Measurements from ENCODE around the gene LHX8. TPM values are rescaled to one million over a fixed set of nuclear protein-coding genes. Genes with fewer than 3 reads are reported as not detected.

The LHX8 gene
- not detected for total RNA-seq

DNA sequence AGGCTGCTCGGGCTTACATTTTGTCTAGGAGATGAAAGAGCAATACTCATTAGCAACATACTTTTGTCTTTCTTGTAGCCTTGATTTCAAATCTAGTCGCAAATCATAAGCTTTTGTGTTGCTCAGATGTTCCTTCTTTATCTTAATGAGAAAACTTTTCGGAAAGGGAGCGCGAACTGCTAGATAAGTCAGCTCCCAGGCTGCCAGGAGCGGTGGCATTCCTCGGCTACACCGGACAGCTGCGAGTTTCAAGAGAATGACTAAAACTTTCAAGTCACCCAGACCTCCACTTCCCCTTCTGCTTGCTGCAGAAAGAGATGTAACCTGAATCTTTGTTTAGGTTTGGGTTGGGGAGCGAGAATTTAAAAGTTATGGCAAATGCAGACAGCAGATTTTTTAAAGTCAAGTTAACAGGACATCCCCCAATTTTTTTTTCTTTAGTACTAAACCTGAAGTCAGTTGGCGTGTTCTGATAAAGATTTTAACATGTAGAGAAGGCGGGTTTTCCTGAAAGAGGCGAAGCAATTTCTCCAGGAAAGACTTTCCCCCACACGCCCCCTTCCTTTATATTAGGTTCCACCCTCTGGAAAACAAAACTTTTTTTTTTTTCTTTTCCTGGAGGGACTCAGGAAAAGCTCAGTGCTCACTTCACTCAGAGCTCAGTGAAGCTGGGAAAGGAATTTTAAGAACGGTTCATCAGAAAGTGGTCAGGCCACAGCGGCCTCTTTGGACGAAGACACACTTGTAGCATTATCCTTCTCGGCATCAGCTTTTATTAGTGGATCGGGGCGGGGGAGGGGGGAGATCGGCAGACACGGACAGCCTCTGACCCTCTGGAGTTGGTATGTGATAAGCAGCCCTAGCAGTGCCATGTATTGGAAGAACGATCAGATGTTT is at the start of gene LHX8:
Gene LHX8 (plus strand): TSS at position 639 of the 897 bp plus-strand sequence. CDS start 2,227 bp downstream, outside the sequence.
- Histone ChIP-seq H3K27ac (no peak within 1 kb of the TSS), H3K36me3 (no peaks in the 10 kb centered on the region), H3K4me1 (no peaks in the 10 kb centered on the region), H3K4me3 (peak within 1 kb of the TSS; percentile 12 to 41 (median 26)), H3K9me3 (no peaks in the 10 kb centered on the region), H3K27me3 (peaks cover 4 to 96% of the 10 kb centered on the region in 2 donors)
- DNase-seq (ENCODE audit: low spot score in 2 of 2) = no peak
- intact Hi-C loops (cut with DNase I; ENCODE audit: low total_unique reads) = no loop called here
- TF ChIP-seq POLR2AphosphoS5 (IDR thresholded peaks at IDR 0.05) (no peak), POLR2A (IDR thresholded peaks at IDR 0.05) (no peak)
- TF ChIP-seq, protein P1, sequence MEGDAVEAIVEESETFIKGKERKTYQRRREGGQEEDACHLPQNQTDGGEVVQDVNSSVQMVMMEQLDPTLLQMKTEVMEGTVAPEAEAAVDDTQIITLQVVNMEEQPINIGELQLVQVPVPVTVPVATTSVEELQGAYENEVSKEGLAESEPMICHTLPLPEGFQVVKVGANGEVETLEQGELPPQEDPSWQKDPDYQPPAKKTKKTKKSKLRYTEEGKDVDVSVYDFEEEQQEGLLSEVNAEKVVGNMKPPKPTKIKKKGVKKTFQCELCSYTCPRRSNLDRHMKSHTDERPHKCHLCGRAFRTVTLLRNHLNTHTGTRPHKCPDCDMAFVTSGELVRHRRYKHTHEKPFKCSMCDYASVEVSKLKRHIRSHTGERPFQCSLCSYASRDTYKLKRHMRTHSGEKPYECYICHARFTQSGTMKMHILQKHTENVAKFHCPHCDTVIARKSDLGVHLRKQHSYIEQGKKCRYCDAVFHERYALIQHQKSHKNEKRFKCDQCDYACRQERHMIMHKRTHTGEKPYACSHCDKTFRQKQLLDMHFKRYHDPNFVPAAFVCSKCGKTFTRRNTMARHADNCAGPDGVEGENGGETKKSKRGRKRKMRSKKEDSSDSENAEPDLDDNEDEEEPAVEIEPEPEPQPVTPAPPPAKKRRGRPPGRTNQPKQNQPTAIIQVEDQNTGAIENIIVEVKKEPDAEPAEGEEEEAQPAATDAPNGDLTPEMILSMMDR (IDR thresholded peaks at IDR 0.05) = no peak

DNA sequence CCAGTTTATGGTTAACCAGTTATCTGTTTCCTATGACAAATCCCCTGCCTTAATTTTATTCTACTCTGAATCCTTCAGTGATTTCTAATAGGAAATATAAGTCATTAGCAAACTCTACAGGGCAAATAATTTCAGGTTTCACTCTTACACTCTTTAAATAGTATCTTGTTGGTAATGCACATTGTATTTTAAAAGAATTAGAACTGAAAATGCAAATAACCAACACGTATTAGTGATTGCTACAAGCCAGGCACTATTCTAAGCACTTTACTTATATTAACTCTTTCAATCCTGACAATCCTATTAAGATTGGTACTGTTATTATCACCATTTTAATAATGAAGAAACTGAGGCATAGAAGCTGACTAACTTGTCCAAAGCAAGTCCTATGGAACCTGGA is 48.3 kb upstream of the LHX8 start:
- Histone ChIP-seq H3K27ac (no peak overlapping the region), H3K27me3 (no peaks in the 10 kb centered on the region), H3K4me3 (no peak overlapping the region), H3K4me1 (no peaks in the 10 kb centered on the region), H3K9me3 (no peaks in the 10 kb centered on the region), H3K36me3 (no peaks in the 10 kb centered on the region)
- TF ChIP-seq POLR2A (IDR thresholded peaks at IDR 0.05) = no peak
- TF ChIP-seq, protein P1 (IDR thresholded peaks at IDR 0.05) = no peak
- no peak for TF ChIP-seq POLR2AphosphoS5 (IDR thresholded peaks at IDR 0.05)
- DNase-seq (ENCODE audit: low spot score in 2 of 2) = no peak
- intact Hi-C loops (cut with DNase I; ENCODE audit: low total_unique reads) = no loop called here

GRCh38 chr1:75087278-75087677 is 46.9 kb upstream of the LHX8 start:
- no peaks in the 10 kb centered on the region for H3K36me3 ChIP-seq
- intact Hi-C loops (cut with DNase I; ENCODE audit: low total_unique reads) = no loop called here
- H3K27ac ChIP-seq = no peak overlapping the region
- H3K9me3 ChIP-seq = no peaks in the 10 kb centered on the region
- H3K4me3 ChIP-seq = no peak overlapping the region
- no peaks in the 10 kb centered on the region for H3K27me3 ChIP-seq
- DNase-seq (ENCODE audit: low spot score in 2 of 2) = no peak
- TF ChIP-seq POLR2A (IDR thresholded peaks at IDR 0.05) = no peak
- no peak for TF ChIP-seq POLR2AphosphoS5 (IDR thresholded peaks at IDR 0.05)
- TF ChIP-seq, protein P1 (IDR thresholded peaks at IDR 0.05) = no peak
- no peaks in the 10 kb centered on the region for H3K4me1 ChIP-seq

DNA sequence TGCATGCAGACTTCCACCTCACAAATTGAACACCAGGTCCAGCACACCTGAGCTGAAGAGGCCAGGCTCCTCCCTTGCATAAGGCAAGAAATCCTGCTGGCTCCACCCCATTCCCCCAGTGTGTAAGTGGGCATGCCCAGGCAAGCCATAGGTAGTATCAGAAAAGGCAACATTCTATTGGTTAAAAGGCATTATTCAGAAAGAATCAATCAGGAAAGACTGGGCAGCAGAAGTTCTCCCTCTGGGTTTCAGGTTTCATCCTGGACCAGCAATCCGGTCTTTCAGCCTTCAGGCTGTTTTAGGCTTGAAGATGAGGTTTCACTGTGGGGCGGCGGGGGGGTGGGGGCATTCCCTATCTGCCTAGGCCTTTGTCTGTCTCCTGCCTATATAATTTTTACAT is 42.0 kb upstream of the LHX8 start:
- no peaks in the 10 kb centered on the region for H3K36me3 ChIP-seq
- H3K9me3 ChIP-seq = no peaks in the 10 kb centered on the region
- intact Hi-C loops (cut with DNase I; ENCODE audit: low total_unique reads) = no loop called here
- TF ChIP-seq POLR2A (IDR thresholded peaks at IDR 0.05) (no peak), POLR2AphosphoS5 (IDR thresholded peaks at IDR 0.05) (no peak)
- TF ChIP-seq, protein P1 (IDR thresholded peaks at IDR 0.05) = no peak
- no peak overlapping the region for H3K27ac ChIP-seq
- no peak overlapping the region for H3K4me3 ChIP-seq
- no peak for DNase-seq (ENCODE audit: low spot score in 2 of 2)
- no peaks in the 10 kb centered on the region for H3K27me3 ChIP-seq
- H3K4me1 ChIP-seq = no peaks in the 10 kb centered on the region

GRCh38 chr1:75097654-75098053 is 36.5 kb upstream of the LHX8 start:
- no peaks in the 10 kb centered on the region for H3K36me3 ChIP-seq
- no peak for DNase-seq (ENCODE audit: low spot score in 2 of 2)
- no peaks in the 10 kb centered on the region for H3K9me3 ChIP-seq
- H3K27me3 ChIP-seq = no peaks in the 10 kb centered on the region
- no peaks in the 10 kb centered on the region for H3K4me1 ChIP-seq
- TF ChIP-seq POLR2A (IDR thresholded peaks at IDR 0.05) = no peak
- TF ChIP-seq, protein P1 (IDR thresholded peaks at IDR 0.05) = no peak
- no peak for TF ChIP-seq POLR2AphosphoS5 (IDR thresholded peaks at IDR 0.05)
- no peak overlapping the region for H3K27ac ChIP-seq
- H3K4me3 ChIP-seq = no peak overlapping the region
- intact Hi-C loops (cut with DNase I; ENCODE audit: low total_unique reads) = no loop called here
